Peyer's patch (tissue), 4 donors: ENCODE data around the gene CNTNAP4. TPM values are rescaled to one million over a fixed set of nuclear protein-coding genes. Genes with fewer than 3 reads are reported as not detected.

Experiments
- DNase-seq, 3 donors: peaks; one replicate each; pipeline ENCODE4 v3.0.0-alpha.2; 2017 to 2019
- H3K27ac ChIP-seq, 4 donors: fragments of 200-600 bp; sonication (generic); one replicate each; pipeline ENCODE4 v1.5.1; 2016 to 2019
- H3K27me3 ChIP-seq, 2 donors: fragments of 200-600 bp; sonication (generic); one replicate each; pipeline ENCODE4 v1.5.1; 2019
- H3K36me3 ChIP-seq, 3 donors: fragments of 200-600 bp; sonication (generic); one replicate each; pipeline ENCODE4 v1.5.1; 2016 to 2019
- H3K4me1 ChIP-seq, 4 donors: fragments of 200-600 bp; sonication (generic); one replicate each; pipeline ENCODE4 v1.5.1; 2016 to 2019
- H3K4me3 ChIP-seq, 4 donors: fragments of 200-600 bp; sonication (generic); 1 replicate in 3 of 4; 2 replicates in 1 of 4; pipeline ENCODE4 v1.5.1; 2016 to 2019; ENCODE audit warnings: mild to moderate bottlenecking in 1 of 4
- H3K9me3 ChIP-seq, 4 donors: fragments of 200-600 bp; sonication (generic); one replicate each; pipeline ENCODE4 v1.5.1; 2016 to 2019; ENCODE audit warnings: mild to moderate bottlenecking in 1 of 4
- POLR2A ChIP-seq, 2 donors: fragments of 450-650 bp; IDR thresholded peaks; one replicate each; pipeline ENCODE4 v1.5.1; 2017; ENCODE audit warnings: antibody characterized with exemption in 2 of 2, mild to moderate bottlenecking in 2 of 2, moderate library complexity in 2 of 2
- total RNA-seq, 4 donors: library from RNA; depleted of rRNA; stranded (reverse); fragments of >200 nt; gene quantifications; one replicate each; pipeline ENCODE4 v1.1.0, GENCODE V29; 2016
- TF ChIP-seq, protein P1 (sequence below), 6 experiments: fragments of 450-650 bp in 4 of 6; fragments of 200-600 bp in 2 of 6; sonication (generic) in 1 of 6; IDR thresholded peaks; one replicate each; pipeline ENCODE4 v1.5.1; 2017 to 2019; ENCODE audit warnings: antibody characterized with exemption in 6 of 6, mild to moderate bottlenecking in 3 of 6, moderate library complexity in 1 of 6

The CNTNAP4 gene
- total RNA-seq, 4 donors from 2014 or later: not detected

DNA sequence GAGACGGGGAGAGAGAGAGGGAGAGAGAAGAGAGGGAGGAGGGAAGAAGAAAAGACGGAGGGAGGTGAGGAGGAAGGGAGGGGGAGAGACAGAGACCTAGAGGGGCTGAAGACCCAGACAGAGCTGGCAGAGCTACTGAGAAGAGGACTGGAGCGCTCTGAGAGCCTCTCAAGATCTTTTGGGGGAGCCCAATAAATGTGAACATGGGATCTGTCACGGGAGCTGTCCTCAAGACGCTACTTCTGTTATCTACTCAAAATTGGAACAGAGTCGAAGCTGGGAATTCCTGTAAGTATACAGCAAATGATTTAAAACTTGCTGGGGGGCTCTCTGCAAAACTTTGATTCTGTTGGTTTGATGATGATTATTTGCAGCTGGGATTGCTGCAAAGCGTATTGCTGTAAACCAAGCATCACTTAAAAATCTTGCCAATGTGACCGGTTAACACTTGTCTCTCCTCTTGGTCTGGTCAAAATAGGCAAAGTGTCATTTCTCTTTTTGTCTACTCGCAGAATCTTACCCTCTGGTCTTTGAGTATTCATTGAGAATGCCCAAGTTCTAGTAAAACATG lies 344 bp downstream of the CNTNAP4 start:
- TF ChIP-seq, protein P1, sequence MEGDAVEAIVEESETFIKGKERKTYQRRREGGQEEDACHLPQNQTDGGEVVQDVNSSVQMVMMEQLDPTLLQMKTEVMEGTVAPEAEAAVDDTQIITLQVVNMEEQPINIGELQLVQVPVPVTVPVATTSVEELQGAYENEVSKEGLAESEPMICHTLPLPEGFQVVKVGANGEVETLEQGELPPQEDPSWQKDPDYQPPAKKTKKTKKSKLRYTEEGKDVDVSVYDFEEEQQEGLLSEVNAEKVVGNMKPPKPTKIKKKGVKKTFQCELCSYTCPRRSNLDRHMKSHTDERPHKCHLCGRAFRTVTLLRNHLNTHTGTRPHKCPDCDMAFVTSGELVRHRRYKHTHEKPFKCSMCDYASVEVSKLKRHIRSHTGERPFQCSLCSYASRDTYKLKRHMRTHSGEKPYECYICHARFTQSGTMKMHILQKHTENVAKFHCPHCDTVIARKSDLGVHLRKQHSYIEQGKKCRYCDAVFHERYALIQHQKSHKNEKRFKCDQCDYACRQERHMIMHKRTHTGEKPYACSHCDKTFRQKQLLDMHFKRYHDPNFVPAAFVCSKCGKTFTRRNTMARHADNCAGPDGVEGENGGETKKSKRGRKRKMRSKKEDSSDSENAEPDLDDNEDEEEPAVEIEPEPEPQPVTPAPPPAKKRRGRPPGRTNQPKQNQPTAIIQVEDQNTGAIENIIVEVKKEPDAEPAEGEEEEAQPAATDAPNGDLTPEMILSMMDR (IDR thresholded peaks at IDR 0.05): no peak
- no peak for TF ChIP-seq POLR2A (IDR thresholded peaks at IDR 0.05)
- H3K4me3 ChIP-seq: no peak overlapping the region
- no peaks in the 10 kb centered on the region for H3K27me3 ChIP-seq

DNA sequence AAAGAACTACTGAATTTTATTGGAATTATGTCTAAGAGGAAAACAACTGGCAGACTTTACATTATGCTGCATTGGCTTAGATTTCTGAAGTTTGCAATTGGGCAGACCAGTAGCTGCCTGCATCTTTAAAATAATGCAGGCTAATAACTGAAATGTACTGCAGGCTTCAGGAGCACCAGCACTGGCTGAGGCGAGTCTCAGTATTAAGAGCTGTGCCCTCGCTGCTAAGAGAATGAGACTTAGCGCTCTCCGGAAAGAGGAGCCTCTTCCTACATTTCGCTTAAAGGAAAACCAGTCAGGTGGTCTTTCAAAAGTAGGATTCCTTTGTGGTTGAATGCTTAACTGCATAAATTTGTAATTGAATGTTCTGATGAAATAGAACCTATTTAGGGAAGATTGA lies 885 bp downstream of the CNTNAP4 start:
- H3K36me3 ChIP-seq: no peaks in the 10 kb centered on the region
- H3K27ac ChIP-seq: no peak overlapping the region
- H3K9me3 ChIP-seq: no peaks in the 10 kb centered on the region
- no peak overlapping the region for H3K4me3 ChIP-seq
- no peaks in the 10 kb centered on the region for H3K4me1 ChIP-seq
- H3K27me3 ChIP-seq: no peaks in the 10 kb centered on the region
- TF ChIP-seq, protein P1 (IDR thresholded peaks at IDR 0.05): no peak
- no peak for TF ChIP-seq POLR2A (IDR thresholded peaks at IDR 0.05)
- DNase-seq: no peak

More for the DNA sequence above, 344 bp downstream of the CNTNAP4 start:
- Histone ChIP-seq H3K36me3 (no peaks in the 10 kb centered on the region), H3K9me3 (no peaks in the 10 kb centered on the region), H3K4me1 (no peaks in the 10 kb centered on the region), H3K27ac (no peak overlapping the region)
- DNase-seq: no peak

DNA sequence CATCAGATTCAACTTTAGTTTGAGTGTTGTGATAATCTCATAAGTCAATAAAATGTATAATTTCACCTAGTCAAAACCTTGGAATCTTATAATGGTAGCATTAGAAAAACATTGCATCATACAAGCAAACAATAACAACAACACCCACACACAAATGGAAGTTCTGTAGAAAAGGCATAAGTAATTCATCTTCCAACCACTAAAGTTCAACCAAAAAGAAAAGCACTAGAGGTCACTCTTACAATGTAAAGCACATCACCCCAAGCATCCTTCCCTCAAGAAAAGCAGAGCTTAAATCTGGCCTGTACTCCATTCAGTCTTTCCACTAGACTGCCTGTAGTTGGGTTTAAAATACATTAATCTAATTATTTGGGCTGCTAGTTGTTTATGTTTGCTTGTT lies 1.8 kb downstream of the CNTNAP4 start:
- Histone ChIP-seq H3K27me3 (no peaks in the 10 kb centered on the region), H3K4me3 (no peak overlapping the region), H3K4me1 (no peaks in the 10 kb centered on the region), H3K27ac (no peak overlapping the region), H3K36me3 (no peaks in the 10 kb centered on the region), H3K9me3 (no peaks in the 10 kb centered on the region)
- no peak for DNase-seq
- TF ChIP-seq, protein P1 (IDR thresholded peaks at IDR 0.05): peak in 1 of 6 experiments; percentile 7
- no peak for TF ChIP-seq POLR2A (IDR thresholded peaks at IDR 0.05)

DNA sequence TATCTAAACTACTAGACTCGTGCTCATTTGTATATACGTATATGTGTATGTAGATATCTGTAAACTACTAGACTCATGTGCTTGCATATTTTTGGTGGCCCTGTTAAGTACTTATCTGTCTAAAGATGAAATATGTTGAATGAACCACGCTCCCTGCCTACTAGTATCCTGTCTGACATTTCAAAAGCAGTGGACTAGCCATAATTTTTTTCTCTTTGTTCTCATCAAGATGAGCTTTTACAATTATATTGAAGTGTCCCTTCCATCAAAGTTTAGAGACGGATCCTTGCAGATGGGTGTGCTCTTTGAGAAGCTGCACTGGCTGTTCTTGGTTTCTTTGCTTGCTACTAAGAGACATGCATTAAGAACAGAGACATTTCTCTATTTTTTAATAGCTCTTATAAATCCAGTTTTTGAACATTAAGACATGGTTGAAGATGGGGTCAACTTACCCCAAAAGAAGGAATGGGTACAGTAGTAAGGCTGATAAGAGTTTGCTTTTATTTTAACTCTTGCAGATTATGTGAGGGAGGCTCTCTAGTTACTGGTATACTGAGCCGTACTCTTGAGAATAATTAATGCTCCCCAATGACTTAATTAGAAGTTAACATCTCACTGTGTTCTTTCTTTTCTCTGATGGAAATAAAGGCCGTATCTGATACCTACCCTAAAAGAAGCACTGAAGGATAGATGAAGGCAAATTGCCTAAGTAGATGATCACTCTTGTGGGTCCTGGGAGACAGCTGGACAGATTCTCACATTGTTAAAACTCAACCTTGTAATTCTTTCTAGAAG lies 3.4 kb downstream of the CNTNAP4 start:
- no peak for TF ChIP-seq POLR2A (IDR thresholded peaks at IDR 0.05)
- TF ChIP-seq, protein P1 (IDR thresholded peaks at IDR 0.05): no peak
- no peaks in the 10 kb centered on the region for H3K36me3 ChIP-seq

DNA sequence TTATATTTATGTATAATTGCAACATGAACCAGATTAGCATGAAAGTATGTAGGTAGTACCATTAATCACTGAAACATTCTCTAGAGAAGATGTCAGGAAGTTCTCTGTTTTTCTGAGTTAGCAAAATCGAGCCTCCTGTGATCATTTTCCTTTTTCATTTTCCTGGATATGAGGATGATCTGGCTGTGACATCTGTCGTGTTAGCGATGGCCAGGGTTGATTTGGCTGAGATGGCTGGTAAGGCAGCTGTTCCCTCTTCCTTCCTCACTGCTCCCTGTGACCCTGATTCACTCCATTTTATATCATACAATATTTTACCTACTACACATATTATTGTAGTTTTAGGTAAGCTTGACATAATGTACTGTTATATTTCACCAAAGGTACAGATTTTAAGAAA lies 10.3 kb downstream of the CNTNAP4 start:
- Histone ChIP-seq H3K27me3 (no peaks in the 10 kb centered on the region), H3K4me3 (no peak overlapping the region), H3K27ac (no peak overlapping the region), H3K9me3 (no peaks in the 10 kb centered on the region), H3K4me1 (no peaks in the 10 kb centered on the region), H3K36me3 (no peaks in the 10 kb centered on the region)
- TF ChIP-seq, protein P1 (IDR thresholded peaks at IDR 0.05): no peak
- no peak for TF ChIP-seq POLR2A (IDR thresholded peaks at IDR 0.05)
- DNase-seq: no peak

More for the DNA sequence above, 3.4 kb downstream of the CNTNAP4 start:
- Histone ChIP-seq H3K9me3 (no peaks in the 10 kb centered on the region), H3K4me1 (no peaks in the 10 kb centered on the region), H3K4me3 (no peak overlapping the region), H3K27ac (no peak overlapping the region), H3K27me3 (no peaks in the 10 kb centered on the region)
- no peak for DNase-seq
